SKM-1 treated with dmso at 0.1 percent for 144 hours (cell line): ENCODE data around the gene MYO1B.

Experiments
- DNase-seq: peaks from one replicate; lab custom pipeline; 2025; ENCODE audit not compliant: unreplicated experiment; lab: John Stamatoyannopoulos, UW

MYO1B gene

GRCh38 chr2:191355170-191355758 is 110.1 kb downstream of the MYO1B start:
- no peak for DNase-seq

DNA sequence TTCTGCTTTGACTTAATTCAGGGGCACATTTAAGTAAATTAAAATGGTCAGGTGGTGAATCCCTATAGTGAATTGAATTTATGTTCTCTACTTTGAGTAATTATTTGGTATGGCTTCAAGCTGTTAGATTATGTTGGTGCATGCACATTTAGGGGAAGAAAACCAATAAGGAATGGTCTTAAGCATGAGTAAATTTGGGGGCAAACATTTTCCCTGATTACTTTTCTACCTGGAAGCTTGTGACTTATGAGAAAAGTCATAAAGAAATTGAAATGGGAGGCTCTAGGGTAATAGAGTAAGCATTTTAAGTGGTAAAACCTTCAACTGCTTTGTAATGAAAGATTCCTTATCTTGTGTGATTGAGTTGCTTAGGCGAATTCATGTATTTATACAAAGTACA is 112.5 kb downstream of the MYO1B start:
- DNase-seq, result no peak

- no peak for DNase-seq
Observed at GRCh38 chr2:191358325-191359025, 113.3 kb downstream of the MYO1B start.

- DNase-seq, result no peak
Observed at GRCh38 chr2:191359133-191359532, 113.9 kb downstream of the MYO1B start.

DNA sequence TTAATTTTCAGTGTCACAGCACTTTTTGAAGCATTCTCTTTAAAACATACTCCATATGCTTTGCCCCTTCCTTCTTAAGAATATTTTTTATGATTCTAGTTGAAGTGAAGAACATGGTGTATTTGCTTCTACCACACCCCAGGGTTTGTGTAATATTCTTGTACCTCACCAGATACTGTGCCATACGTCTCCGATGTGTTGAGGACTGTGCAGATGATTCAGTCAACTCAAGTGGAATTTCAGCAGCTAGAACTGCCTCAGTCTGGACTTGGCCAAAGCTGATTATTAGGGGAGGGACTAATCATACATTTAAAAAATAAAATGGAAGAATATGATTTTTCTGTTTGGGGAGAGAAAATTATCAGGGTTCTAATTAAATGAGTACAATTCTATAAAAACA is 115.7 kb downstream of the MYO1B start:
- DNase-seq, result no peak

GRCh38 chr2:191362841-191363240 is 117.6 kb downstream of the MYO1B start:
- no peak for DNase-seq

DNA sequence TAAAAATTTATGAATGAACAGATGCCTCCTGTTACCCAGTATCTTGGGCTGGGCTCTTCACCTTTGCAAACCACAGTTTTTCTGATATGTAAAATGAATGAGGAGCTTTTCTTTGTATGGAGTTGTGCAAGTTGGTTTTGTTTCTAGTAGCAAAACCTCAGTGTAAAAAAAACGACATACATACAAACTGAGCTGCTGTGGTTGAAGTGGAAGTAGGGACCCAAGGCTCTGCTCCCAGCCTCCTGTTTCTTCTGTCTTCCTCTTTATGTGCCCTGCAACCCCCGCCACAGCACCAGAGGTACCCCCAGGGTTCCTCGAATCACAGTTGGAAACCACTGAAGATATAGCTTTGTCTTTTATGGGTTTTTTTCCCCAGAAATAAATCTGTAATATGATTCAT is 118.1 kb downstream of the MYO1B start:
- no peak for DNase-seq

GRCh38 chr2:191365089-191365488 is 119.9 kb downstream of the MYO1B start:
- no peak for DNase-seq

GRCh38 chr2:191366199-191366598 is 121.0 kb downstream of the MYO1B start:
- DNase-seq, result no peak

- DNase-seq, result peak; percentile 7
Observed at GRCh38 chr2:191369034-191369433, 123.8 kb downstream of the MYO1B start.

- DNase-seq, result no peak
Observed at GRCh38 chr2:191374366-191374765, 129.2 kb downstream of the MYO1B start.

GRCh38 chr2:191374939-191375338 is 129.7 kb downstream of the MYO1B start:
- no peak for DNase-seq

- DNase-seq, result peak; percentile 88
Observed at GRCh38 chr2:191376981-191377629, 131.9 kb downstream of the MYO1B start.

DNA sequence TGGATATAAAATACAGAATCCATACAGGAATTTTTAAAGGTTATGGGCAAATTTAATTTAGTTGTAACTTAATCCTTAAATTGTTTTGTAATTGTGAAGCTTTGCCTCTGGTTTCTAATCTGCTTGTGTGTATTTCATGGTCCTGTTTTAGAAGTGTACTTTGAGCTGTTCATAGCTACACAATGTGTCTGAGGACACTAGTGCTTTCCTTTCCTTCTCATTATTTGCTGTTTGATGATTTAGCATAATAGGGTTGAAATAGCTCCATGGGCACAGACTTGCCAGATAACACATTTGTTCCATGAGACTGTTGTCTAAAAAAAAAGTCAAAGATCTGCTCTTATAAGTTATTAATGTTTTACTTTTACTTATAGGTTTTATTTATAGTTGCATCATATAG is 134.2 kb downstream of the MYO1B start:
- no peak for DNase-seq

DNA sequence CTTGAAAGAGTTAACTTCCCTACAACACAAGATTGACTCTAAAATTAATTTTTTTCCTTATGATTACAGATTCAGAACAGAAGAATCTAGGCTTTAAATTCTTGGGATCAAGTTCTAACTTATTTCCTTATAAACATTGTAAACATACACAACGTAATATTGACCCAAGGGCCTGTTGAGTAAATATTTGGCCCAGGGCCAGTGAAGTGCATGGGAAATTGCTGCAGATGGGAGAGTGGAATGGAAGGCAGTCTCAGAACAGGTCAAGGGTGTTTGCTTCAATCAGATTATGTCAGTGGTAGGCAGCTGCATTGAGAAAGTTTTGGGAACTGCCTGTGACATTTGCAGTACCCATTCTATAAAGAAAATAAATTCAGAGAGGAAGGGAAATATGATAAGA is 137.6 kb downstream of the MYO1B start:
- no peak for DNase-seq

DNA sequence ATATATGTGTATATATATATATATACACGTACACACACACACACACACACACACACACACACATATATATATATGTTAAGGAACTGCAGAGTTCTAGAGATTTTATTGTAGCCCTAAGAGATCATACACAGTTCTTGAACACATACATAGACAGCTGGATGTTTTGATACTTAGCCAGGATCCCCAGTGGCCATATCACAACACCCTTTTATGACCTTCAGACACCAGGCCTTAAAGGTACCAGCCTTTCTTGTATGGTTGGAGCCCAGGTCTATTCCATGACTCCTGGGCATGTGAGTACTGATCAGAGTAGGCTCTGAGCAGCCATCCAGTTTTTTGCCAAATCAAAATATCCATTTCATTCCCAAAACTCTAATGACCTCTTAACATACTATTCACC is 138.3 kb downstream of the MYO1B start:
- no peak for DNase-seq

- DNase-seq, result no peak
Observed at GRCh38 chr2:191384829-191385228, 139.6 kb downstream of the MYO1B start.

DNA sequence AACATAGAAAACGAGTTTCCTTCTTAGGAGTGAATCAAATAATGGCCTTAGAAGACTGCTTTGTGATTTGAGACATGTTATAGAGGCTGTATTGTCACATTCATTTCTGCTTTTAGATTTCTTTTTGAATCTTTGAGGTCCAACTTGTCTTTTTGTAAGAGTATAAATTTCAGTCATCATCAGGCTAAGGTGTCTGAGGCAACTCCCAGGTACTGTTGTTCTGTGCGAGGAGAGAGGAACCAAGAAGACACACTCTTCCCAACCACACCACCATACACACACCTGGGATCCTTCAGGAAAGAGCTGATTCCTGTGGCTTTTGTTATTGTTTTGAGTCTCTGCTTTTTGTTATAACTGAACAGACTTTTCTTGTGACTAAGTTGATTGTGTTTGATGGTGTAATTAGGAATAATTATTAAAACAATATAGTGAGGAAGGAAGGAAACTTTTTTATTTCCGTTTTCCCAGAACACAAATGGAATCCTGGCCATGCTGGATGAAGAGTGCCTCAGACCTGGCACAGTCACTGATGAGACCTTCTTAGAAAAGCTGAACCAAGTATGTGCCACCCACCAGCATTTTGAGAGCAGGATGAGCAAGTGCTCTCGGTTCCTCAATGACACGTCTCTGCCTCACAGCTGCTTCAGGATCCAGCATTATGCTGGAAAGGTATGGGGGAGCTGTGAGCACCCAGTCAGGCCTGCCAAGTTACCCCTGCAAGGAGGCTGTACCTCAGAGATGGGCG is 140.4 kb downstream of the MYO1B start:
- DNase-seq, result no peak

DNA sequence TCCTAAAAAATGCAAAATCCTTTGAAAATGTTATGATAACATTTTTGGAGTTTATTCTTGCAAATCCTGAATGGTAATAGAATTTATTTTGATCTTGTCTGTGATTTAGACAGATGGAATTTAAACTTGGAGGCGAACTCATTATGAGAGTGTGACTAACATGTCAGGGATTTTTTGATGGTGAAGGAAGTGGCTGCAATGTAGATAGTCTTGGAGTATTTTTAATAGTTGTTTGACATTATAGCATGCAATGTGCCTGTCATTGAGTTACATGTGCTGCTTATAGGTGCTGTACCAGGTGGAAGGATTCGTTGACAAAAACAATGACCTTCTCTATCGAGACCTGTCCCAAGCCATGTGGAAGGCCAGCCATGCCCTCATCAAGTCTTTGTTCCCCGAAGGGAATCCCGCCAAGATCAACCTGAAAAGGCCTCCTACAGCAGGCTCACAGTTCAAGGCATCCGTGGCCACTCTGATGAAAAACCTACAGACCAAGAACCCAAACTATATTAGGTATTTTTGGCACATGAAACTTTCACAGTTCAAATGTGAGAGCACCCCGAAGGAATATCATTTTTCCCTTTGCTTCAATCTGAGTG is 141.8 kb downstream of the MYO1B start:
- no peak for DNase-seq

DNA sequence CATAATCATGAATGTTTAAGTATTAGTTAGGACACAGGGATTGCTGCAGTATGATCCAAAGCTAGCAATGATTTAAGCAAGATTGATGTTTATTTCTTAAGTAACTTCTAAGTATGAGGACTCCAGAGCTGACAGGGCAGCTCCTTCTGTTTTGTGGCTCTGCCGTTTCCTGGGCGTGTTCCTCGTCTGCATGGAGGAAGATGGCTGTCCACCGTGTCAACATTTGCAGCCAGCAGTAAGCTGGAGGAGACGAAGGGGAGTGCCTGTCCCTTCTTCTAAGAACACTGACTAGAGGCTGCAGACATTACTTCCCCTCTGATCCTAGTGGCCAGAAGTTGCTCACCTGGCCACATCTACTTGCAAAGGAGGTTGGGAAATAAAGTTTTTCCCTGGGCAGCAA is 144.1 kb downstream of the MYO1B start:
- DNase-seq, result no peak

DNA sequence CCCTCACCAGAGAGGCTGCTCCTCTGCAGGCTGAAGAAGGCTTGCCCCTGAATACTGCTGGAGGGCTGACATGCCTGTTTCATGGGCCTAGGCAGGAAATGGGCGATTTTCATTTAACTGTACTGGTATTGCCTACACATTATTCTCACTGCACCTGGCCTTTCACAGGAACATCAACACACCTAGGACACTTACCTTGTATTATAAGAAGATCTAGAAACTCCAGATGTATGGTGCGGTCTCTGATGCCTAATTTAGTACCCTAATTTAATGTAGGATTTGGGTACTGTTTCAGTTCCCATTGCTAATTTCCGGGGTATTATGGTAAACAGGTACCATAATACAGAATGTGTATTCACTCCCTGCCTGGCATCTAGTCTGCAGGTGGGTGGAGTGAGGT is 146.0 kb downstream of the MYO1B start:
- no peak for DNase-seq
